ENCODE measurements around the gene ASCC3.

DNA sequence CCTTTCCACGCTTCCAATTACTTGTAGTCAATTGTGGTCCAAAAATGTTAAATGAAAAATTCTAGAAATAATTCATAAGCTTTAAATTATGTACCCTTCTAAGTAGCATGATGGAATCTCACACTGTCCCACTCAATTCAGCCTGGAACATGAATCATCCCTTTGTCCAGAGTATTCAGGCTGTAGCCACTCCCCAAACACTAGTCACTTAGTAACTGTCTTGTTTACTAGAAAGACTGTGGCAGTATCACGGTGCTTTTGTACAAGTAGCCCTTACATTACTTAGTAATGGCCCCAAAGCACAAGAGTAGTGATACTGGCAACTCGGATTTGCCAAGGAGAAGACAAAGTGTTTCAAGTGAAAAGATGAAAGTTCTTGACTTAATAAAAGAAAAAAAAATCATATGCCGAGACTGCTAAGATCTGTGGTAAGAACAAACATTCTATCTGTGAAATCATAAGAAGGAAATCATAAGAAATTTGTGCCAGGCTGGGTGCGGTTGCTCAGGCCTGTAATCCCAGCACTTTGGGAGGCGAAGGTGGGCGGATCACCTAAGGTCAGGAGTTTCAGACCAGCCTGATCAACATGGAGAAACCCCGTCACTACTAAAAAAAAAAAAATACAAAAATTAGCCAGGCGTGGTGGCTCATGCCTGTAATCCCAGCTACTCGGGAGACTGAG, 247.9 kb downstream of the ASCC3 start:
- TF ChIP-seq, protein P1, sequence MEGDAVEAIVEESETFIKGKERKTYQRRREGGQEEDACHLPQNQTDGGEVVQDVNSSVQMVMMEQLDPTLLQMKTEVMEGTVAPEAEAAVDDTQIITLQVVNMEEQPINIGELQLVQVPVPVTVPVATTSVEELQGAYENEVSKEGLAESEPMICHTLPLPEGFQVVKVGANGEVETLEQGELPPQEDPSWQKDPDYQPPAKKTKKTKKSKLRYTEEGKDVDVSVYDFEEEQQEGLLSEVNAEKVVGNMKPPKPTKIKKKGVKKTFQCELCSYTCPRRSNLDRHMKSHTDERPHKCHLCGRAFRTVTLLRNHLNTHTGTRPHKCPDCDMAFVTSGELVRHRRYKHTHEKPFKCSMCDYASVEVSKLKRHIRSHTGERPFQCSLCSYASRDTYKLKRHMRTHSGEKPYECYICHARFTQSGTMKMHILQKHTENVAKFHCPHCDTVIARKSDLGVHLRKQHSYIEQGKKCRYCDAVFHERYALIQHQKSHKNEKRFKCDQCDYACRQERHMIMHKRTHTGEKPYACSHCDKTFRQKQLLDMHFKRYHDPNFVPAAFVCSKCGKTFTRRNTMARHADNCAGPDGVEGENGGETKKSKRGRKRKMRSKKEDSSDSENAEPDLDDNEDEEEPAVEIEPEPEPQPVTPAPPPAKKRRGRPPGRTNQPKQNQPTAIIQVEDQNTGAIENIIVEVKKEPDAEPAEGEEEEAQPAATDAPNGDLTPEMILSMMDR (conservative IDR thresholded peaks at IDR 0.05; ENCODE audit: low read depth, low read length), result no peak
- no peak for TF ChIP-seq EZH2 (IDR thresholded peaks at IDR 0.05; ENCODE audit: borderline replicate concordance, low read depth, low read length, poor library complexity, severe bottlenecking)
